Measurements from ENCODE around the gene UBL5.
"Not testable (repeated sequence)": the region's sequence is repeated elsewhere in the genome, so short reads cannot be mapped to it uniquely, and the experiment has no call there.

Gene UBL5

DNA sequence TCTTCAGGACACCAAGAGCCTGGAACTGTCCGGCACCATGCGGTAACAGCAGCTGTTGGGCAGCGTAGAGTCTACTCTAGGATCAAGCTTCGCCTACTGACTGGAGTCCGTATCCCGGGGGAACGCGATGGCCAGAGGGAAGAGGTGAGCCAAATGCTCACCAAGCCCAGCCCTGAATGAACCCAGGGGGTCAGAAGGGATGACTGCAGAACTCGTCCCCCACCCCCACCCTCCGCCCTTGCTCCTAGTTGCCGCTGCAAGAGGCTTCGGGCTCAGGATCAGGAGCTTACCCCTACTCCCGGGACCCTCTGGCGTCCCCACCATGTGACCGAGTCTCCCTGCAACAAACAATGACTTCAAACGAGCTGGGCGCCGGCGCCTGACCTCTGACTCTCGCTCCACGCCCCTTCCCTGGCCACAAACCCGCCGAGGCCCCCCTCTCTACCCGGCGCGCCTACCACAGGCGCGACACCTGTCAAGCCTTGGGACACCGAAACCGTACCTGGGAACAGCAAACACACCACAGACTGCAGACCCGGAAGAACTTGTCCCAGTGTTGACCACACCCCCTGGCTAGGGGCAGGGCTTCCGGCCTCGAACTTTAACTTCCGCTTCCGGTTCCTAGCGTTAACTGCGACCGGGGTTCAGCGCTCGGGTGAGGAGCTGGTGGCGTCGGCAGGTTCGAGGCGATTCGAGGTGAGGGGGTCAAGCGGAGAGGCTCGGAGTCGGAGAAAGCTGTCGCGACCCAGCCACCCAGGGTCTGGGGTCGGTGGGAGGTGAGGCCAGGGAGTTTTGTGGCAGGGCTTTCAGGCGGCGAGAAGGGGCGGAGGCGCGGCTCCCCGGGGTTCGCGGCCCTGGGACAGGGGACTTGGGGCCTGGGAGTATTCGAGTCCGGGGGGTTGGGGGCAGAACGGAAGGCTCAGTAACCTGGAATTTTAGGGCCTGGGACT lies at the start of gene UBL5:
Gene UBL5, plus strand, starts transcription at position 630 of the 950 bp plus-strand sequence. CDS start 420 bp downstream, outside the sequence.
- DNase-seq (ENCODE audit: low spot score), result peak; percentile 90

DNA sequence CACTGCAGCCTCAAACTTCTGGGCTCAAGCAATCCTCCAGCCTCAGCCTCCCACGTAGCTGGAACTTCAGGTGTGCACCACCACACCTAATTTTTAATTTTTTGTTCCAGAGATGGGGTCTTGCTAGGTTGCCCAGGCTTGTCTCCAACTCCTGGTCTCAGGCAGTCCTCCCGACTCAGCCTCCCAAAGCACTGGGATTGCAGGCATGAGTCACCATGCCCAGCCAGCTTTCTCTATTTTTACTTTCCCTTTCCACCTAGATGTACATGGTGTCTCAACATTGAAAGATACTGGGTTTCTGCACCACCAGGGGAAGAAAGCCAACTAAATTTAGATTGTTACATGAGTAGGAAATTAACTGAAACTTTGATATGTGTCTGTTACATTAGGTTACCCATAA lies 45.4 kb upstream of the UBL5 start:
- no peak for DNase-seq (ENCODE audit: low spot score)

DNA sequence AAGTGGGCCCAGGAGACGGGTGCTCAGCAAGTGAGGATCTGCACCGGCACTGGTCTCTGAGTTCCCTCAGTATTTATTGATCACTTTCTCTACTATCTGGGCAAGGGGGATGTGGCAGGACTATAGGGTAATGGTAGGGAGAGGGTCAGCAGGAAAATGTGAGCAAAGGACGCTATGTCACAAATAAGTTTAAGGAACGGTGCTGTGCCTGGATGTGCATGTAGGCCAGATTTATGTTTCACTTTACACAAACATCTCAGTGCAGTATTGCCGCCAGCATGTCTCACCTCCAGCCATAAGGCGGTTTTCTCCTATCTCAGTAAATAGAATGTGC lies 43.6 kb upstream of the UBL5 start:
- not testable (repeated sequence) for DNase-seq (ENCODE audit: low spot score)

DNA sequence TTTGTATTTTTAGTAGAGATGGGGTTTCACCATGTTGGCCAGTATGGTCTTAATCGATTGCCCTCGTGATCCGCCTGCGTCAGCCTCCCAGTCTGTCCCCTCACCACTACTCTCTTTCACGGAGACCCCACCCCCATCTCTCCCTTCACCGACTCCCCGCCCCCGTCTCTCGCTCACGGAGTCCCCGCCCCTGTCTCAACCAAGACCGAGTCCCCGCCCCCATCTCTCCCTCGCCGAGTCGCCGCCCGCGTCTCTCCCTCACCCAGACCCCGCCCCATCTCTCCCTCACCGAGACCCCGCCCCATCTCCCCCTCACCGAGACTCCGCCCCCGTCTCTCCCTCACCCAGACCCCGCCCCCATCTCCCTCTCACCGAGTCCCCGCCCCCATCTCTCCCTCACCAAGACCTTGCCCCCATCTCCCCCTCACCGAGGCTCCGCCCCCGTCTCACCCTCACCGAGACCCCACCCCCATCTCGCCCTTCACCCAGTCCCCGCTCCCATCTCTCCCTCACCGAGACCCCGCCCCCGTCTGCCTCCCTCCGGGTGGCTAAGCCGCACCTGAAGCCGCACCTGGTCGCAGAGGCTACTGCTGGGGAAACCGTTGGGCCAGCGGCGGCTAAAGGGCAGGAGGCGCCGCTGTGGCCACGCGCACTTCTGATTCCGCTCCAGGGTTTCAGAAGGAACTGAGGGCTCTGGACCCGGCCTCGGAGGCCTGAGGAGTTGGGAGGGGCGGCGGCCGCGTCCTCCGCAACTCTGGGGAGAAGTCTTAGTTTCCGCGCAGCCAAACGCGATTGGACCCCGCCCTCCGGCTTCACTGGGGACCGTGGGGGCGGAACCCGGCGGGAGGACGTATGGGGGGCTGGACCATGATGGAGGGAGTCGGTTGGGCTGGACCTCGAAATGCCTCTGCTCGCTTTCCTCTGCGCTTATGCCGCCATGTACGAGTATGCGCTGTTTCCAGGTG lies 42.1 kb upstream of the UBL5 start:
- peak; percentile 99 for DNase-seq (ENCODE audit: low spot score)

DNA sequence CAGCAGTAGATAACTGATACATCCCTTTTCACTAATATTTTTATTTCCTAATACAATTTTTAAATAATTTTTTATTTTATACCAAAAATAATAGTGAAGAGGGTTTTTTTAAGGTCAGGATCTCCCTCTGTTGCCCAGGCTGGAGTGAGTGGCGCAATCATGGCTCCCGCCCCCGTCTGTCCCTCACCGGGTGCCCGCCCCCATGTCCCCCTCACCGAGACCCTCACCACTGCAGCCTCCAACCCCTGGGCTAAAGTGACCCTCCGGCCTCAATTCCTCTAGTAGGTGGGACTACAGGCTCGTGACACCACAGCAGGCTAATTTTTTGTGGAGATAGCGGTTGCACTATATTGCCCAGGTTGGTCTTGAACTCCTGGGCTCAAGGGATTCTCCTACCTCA lies 41.4 kb upstream of the UBL5 start:
- no peak for DNase-seq (ENCODE audit: low spot score)

DNA sequence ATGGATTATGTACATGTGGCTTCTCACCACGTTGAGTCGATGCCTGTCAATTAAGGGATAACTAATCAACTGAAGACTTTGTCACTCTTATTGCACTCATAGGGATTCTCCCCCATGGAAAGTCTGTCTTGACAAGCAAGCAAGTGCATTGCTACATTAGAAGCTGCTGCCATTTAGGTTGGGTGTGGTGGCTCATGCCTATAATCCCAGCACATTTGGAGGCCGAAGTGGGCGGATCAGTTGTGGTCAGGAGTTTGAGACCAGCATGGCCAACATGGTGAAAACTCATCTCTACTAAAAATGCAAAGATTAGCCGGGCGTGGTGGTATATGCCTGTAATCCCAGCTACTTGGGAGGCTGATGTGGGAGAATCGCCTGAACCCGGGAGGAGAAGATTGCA lies 40.9 kb upstream of the UBL5 start:
- DNase-seq (ENCODE audit: low spot score), result no peak

DNA sequence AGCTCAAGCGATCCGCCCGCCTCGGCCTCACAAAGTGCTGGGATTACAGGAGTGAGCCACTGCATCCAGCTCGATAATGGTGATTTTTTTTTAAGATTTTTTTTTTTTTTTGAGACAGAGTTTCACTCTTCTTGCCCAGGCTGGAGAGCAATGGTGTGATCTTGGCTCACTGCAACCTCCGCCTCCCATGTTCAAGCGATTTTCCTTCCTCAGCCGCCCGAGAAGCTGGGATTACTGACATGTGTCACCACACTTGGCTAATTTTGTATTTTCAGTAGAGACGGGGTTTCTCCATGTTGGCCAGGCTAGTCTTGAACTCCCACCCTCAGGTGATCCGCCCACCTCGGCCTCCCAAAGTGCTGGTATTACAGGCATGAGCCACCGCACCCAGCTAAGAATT lies 39.1 kb upstream of the UBL5 start:
- DNase-seq (ENCODE audit: low spot score), result not testable (repeated sequence)

DNA sequence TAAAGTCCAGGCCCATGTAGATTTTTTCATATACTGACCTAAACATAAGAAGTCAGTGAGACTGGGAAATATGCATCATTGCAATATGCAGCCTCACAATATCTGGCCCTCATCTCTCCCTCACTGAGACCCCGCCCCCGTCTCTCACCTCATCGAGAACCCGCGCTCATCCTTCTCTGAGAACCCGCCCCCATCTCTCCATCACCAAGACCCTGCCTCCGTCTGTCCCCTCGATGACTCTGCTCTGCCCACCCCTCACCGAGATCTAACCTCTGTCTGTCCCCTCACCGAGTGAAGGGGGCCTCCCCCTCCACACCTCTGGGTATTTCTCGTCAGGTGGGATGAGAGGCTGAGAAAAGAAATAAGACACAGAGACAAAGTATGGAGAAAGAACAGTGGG lies 38.7 kb upstream of the UBL5 start:
- no peak for DNase-seq (ENCODE audit: low spot score)

DNA sequence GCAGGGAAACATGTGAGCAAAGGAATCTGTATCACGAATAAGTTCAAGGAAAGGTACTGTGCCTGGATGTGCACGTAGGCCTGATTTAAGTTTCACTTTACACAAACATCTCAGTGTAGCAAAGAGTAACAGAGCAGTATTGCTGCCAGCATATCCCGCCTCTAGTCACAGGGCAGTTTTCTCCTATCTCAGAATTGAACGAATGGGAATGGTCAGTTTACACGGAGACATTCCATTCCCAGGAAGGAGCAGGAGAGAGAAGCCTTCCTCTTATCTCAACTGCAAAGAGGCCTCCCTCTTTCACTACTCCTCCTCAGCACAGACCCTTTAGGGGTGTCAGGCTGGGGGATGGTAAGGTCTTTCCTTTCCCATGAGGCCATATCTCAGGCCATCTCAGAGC lies 38.1 kb upstream of the UBL5 start:
- not testable (repeated sequence) for DNase-seq (ENCODE audit: low spot score)

DNA sequence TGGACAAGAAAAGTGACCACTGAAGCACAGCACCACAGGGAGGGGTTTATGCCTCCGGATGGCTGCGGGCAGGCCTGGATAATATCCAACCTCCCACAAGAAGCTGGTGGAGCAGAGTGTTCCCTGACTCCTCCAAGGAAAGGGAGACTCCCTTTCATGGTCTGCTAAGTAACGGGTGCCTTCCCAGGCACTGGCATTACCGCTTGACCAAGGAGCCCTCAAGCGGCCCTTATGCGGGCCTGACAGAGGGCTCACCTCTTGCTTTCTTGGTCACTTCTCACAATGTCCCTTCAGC lies 36.7 kb upstream of the UBL5 start:
- DNase-seq (ENCODE audit: low spot score), result not testable (repeated sequence)

DNA sequence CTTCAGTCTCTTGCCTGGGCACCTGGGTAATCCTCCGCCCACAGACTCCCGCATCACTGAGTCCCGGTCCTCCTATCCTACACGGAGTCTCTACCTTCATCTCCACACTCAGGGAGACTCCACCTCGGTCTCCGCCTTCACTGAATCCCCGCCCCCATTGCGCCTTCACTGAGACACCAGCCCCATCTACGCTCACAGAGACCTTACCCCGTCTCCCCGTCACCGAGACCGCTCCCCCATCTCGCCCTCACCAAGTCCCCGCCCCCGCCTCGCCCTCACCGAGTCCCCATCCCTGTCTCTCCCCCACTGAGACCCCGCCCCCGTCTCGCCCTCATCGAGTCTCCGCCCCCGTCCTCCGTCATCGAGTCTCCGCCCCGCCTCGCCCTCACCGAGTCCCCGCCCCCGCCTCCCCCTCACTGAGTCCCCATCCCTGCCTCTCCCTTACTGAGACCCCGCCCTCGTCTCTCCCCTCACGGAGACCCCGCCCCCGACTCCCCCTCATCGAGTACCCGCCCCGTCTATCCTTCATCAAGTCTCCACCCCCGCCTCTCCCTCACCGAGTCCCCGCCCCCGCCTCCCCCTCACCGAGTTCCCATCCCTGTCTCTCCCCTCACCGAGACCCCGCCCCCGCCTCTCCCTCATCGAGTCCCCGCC lies 36.0 kb upstream of the UBL5 start:
- peak; percentile 97 for DNase-seq (ENCODE audit: low spot score)

DNA sequence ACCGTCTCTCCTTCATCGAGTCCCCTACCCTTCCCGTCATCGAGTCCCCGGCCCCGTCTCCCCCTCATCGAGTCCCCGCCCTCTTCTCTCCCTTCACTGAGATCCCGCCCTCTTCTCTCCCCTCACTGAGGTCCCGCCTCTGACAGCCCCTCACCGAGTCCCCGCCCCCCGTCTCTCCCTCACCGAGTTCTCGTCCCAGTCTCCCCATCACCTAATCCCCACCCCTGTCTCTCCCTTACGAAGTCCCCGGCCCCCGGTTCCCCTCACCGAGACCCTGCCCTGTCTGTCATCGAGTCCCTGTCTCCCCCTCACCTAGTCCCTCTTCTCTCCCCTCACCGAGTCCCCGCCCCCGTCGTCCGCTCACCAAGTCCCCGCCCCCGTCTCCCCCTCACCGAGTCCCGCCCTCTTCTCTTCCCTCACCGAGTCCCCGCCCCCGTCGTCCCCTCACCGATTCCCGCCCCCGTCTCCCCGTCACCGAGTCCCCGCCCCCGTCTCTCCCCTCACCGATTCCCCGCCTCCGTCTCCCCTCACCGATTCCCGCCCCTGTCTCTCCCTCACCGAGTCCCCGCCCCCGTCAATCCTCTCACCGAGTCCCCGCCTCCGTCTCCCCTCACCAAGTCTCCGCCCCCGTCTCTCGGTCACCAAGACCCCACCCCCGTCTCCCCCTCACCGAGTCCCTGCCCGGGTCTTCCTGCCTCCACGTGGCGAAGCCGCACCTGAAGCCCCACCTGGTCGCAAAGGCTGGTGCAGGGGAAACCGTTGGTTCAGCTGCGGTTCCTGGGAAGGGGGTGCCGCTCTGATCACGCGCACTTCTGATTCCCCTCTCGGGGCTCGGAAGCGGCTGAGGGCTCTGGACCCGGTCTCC lies 35.3 kb upstream of the UBL5 start:
- DNase-seq (ENCODE audit: low spot score), result peak; percentile 98

DNA sequence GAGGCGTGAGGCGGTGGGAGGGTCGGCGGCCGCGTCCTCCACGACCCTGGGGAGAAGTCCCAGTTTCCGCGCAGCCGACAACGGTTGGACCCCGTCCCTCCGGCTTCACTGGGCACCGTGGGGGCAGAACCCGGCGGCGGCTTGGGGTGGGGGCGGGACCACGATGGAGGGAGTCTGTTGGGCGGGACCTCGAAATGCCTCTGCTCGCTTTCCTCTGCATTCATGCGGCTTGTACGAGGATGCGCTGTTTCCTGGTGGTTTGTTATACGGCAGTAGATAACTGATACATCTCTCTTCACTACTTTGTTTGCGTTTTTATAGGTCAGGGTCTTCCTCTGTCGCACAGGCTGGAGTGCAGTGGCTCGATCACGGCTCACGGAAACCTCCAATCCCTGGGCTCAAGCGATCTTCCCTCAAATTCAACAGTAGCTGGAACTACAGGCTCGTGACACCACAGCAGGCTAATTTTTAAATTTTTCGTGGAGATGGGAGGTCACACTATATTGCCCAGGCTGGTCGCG lies 34.6 kb upstream of the UBL5 start:
- DNase-seq (ENCODE audit: low spot score), result peak; percentile 64

DNA sequence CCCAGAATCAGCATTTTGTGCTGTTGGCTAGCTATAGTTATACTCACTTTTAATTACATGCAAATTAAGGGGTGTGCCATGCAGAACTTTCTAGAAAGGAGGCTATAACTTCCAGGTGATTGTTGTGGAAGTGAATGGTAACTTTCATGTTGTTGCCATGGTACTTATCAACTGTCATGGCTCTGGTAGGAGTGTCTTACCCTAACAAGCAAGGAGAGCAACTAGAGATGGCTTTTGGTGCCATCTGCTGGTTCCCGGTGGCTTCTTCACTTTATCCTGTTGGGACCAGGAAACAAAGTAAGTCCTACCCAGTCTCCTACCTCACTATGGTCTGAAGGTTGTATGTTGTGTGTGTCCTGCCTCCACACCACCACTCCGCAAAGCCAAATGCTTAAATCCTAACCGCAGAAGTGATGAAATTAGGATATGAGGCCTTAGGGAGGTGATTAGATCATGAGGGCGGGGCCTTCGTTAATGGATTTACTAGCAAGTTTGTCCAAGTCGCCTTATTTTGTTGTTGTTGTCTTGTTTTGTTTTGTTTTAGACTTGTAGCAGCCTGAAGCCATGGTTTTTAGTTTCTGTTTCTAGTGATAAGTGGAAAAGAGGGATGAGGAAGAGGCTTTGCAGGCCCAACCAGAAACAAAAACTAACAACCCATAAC lies 31.5 kb upstream of the UBL5 start:
- peak; percentile 89 for DNase-seq (ENCODE audit: low spot score)

DNA sequence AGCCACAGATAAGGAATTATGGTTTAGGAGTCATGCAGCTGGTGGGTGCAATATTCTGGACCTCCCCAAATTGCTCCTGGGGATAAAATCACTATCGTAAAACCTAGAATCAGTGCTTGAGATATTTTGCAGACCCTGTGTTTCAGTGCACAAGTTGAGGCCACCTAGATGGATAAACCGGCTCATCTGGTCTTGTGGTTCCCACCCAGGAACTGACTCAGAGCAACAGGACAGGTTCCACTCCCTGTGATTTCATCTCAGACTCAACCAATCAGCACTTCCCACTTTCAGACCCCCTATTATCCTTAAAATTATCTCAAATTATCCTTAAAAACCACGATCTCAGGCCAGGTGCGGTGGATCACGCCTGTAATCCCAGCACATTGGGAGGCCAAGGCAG lies 29.8 kb upstream of the UBL5 start:
- DNase-seq (ENCODE audit: low spot score), result no peak

DNA sequence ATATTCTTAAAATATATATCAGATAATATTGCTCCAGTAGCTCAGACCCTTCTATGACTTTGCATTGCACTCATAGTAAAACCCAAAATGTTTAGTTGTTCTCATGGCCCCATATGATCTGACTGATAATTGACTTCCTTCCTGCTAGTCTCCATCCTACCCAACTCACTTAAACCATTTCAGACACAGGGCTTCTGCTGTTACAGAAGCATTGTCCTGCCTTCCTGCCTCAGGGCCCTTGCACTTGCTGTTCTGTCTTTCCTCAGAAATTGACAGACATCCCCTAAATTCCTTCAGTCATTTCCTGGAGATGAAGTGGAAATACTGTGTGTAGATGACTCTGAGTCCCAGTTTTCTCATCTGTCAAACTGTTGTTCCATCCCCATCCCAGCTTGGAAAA lies 28.6 kb upstream of the UBL5 start:
- no peak for DNase-seq (ENCODE audit: low spot score)

DNA sequence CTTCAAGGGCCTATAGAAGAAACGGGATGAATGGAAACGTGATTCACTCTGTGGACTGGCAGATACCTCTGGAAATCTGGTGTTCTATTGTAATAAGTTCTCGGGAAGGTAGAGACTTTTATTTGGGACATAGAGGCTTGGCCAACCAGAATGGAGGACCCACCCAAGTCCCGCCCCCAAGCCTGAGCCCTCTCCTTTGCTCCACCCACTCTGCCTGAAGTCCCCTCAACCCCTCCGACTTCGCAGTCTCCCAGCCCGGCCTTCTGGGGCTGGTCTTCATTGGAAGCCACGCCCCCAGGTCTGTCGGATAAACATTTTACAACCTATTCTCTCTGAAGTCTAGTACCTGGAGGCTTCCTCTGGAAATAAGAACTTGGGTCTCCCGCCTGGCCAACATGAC lies 25.7 kb upstream of the UBL5 start:
- no peak for DNase-seq (ENCODE audit: low spot score)

DNA sequence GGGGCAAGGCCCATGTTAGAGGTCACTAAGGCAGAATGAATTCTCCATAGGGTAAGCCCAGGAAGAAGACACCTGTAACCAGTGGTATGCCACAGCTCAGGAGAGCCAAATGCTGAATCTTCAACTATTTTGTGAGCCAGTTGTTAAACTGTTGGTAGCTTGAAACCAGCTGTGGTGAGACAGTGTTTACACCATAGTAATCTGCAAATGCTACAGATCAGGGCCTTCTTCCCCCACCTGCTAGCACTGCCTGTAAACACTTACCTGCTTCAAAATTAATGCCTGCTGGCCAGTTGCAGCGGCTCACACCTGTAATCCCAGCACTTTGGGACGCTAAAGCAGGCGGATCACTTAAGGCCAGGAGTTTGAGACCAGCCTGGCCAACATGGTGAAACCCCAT lies 20.9 kb upstream of the UBL5 start:
- no peak for DNase-seq (ENCODE audit: low spot score)

DNA sequence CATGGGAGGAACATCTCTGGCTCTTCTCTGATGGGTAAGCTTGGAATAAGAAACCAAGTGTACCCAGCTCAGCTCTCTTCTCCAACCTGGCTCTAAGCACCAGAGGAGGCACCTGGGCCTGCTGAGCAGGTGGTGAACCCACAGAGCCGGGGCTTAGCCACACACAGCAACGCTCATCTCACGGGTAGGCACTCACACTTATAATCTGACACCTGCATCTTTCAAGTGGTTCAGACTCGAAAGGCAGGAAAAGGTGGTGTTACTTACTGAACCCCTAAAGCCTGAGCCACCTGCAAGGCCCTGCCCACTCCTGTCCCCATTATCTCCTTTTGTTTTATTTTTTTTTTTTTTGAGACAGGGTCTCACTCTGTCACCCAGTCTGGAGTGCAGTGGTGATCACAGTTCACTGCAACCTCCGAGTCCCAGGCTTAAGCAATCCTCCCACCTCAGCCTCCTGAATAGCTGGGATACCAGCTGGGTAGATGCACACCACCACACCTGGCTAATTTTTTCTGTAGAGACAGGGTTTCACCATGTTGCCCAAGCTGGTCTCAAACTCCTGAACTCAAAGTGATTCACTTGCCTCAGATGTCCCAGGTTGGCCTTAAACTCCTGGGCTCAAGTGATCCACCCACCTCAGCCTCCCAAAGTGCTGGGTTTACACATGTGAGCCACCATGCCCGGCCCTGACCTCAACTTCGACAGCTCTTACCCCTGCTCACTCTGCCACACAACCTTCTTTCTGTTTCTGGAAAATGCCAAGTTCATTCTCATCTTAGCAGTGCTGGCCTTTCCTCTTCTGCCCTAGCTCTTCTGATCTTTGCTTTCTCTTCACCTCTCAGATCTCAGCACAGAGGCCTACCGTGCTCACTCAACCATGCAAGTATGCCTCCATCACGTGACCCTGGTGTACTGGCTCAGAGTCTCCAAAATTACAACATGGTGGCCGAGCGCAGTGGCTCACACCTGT lies 18.6 kb upstream of the UBL5 start:
- peak; percentile 64 for DNase-seq (ENCODE audit: low spot score)

DNA sequence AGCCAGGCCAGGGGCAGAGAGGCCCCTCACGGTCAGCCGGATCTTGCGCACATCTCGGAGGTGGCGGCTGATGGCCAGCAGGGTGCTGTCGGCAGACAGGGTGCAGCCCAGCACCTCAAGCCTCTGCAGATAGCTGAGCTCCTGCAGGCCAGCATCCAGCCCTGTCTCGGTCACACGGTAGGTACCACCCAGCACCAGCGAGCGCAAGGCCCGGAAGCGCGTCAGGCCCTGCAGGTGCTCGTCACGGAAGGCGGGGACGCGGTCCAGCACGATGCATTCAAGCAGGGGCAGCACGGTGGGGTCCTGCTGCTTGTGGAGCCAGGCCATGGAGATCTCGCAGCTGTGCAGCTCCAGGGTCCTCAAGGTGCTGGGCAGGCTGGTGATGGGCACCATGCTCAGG lies 16.6 kb upstream of the UBL5 start:
- no peak for DNase-seq (ENCODE audit: low spot score)
